22Rv1 (cell line): ENCODE results near the gene MAP1B.

Source experiments
- H3K27ac ChIP-seq: fragments of 450-650 bp; 2 replicates; pipeline ENCODE4 v1.5.1; 2017
- CTCF ChIP-seq: fragments of 450-650 bp; IDR thresholded peaks from 2 replicates; pipeline ENCODE4 v1.5.1; 2017; ENCODE audit warnings: mild to moderate bottlenecking
- ZFX ChIP-seq: fragments of 450-650 bp; IDR thresholded peaks from 2 replicates; pipeline ENCODE4 v1.6.1; 2017; ENCODE audit warnings: antibody characterized with exemption, borderline replicate concordance

MAP1B gene

GRCh38 chr5:72121780-72122445 lies 14.6 kb downstream of the MAP1B start:
- TF ChIP-seq ZFX, result no peak
- TF ChIP-seq CTCF, result no peak
- H3K27ac ChIP-seq, result no peak overlapping the region

GRCh38 chr5:72122602-72123001 lies 15.3 kb downstream of the MAP1B start:
- TF ChIP-seq CTCF, result no peak
- no peak for TF ChIP-seq ZFX
- H3K27ac ChIP-seq, result no peak overlapping the region

- no peak overlapping the region for H3K27ac ChIP-seq
- no peak for TF ChIP-seq ZFX
- no peak for TF ChIP-seq CTCF
Observed at GRCh38 chr5:72123764-72124376, 16.6 kb downstream of the MAP1B start.

GRCh38 chr5:72125271-72125940 lies 18.1 kb downstream of the MAP1B start:
- TF ChIP-seq CTCF, result no peak
- TF ChIP-seq ZFX, result no peak
- no peak overlapping the region for H3K27ac ChIP-seq

GRCh38 chr5:72125941-72126620 lies 18.8 kb downstream of the MAP1B start:
- no peak overlapping the region for H3K27ac ChIP-seq
- no peak for TF ChIP-seq CTCF
- no peak for TF ChIP-seq ZFX

- no peak for TF ChIP-seq CTCF
- TF ChIP-seq ZFX, result no peak
- H3K27ac ChIP-seq, result no peak overlapping the region
Observed at GRCh38 chr5:72126796-72127195, 19.5 kb downstream of the MAP1B start.

- no peak for TF ChIP-seq CTCF
- no peak for TF ChIP-seq ZFX
- H3K27ac ChIP-seq, result no peak overlapping the region
Observed at GRCh38 chr5:72129725-72130124, 22.4 kb downstream of the MAP1B start.
